Body of pancreas (tissue), 4 donors: Measurements from ENCODE around the gene HLA-DRB5. TPM values are rescaled to one million over a fixed set of nuclear protein-coding genes. Genes with fewer than 3 reads are reported as not detected.

Experiments
- ATAC-seq: fragments of 150-250 bp; one replicate; pipeline ENCODE4 v1.9.1; 2016
- DNase-seq, 4 donors: peaks; one replicate each; pipeline ENCODE4 v3.0.0-alpha.2; 2019
- H3K27ac ChIP-seq, 4 donors: fragments of 200-600 bp; sonication (generic); 1 replicate in 3 of 4; 2 replicates in 1 of 4; pipeline versions ENCODE4 v1.5.1 to v1.6.1; 2016 to 2019; ENCODE audit warnings: mild to moderate bottlenecking in 1 of 4, mixed read lengths in 1 of 4, moderate library complexity in 1 of 4
- H3K27me3 ChIP-seq, 2 donors: fragments of 200-600 bp; sonication (generic); one replicate each; pipeline ENCODE4 v1.6.0; 2016; ENCODE audit warnings: mild to moderate bottlenecking in 1 of 2
- H3K36me3 ChIP-seq, 2 donors: fragments of 200-600 bp; sonication (generic); replicated peaks in 1 of 2; 2 replicates each; pipeline ENCODE4 v1.5.1; 2016; ENCODE audit warnings: low read depth in 2 of 2; ENCODE audit not compliant: insufficient read depth in 1 of 2
- H3K4me1 ChIP-seq: fragments of 200-600 bp; sonication (generic); one replicate; pipeline ENCODE4 v1.6.0; 2016
- H3K4me3 ChIP-seq, 2 donors: fragments of 200-600 bp; sonication (generic); 1 replicate in 1 of 2; 2 replicates in 1 of 2; pipeline ENCODE4 v1.5.1; 2016 to 2019
- H3K9me3 ChIP-seq, 3 donors: fragments of 200-600 bp; sonication (generic); 1 replicate in 2 of 3; 2 replicates in 1 of 3; pipeline ENCODE4 v1.5.1; 2016
- CTCF ChIP-seq, 7 experiments: fragments of 450-650 bp in 4 of 7; fragments of 200-600 bp in 3 of 7; sonication (generic) in 3 of 7; IDR thresholded peaks; one replicate each; pipeline ENCODE4 v1.5.1; 2016 to 2019; ENCODE audit warnings: antibody characterized with exemption in 7 of 7
- POLR2A ChIP-seq, 3 donors: fragments of 450-650 bp; IDR thresholded peaks; one replicate each; pipeline ENCODE4 v1.6.1; 2016; ENCODE audit warnings: antibody characterized with exemption in 3 of 3, mild to moderate bottlenecking in 2 of 3
- WGBS, 2 donors: methylation state at CpG; one replicate each; pipeline ENCODE4 v1.1.5; 2017; 5-methylcytosine and 5-hydroxymethylcytosine counted together
- intact Hi-C: fragments of 100-400 bp; cut with DNase I; formaldehyde crosslinking; loops from one replicate; pipeline ENCODE4 v1.15.1; 2023
- total RNA-seq, 2 donors: library from RNA; depleted of rRNA; stranded (reverse); fragments of >200 nt; gene quantifications; one replicate each; pipeline ENCODE4 v1.1.0, GENCODE V29; 2016

HLA-DRB5 gene
- total RNA-seq, 2 donors from 2014 or later = 1.3 to 19.8 TPM

DNA sequence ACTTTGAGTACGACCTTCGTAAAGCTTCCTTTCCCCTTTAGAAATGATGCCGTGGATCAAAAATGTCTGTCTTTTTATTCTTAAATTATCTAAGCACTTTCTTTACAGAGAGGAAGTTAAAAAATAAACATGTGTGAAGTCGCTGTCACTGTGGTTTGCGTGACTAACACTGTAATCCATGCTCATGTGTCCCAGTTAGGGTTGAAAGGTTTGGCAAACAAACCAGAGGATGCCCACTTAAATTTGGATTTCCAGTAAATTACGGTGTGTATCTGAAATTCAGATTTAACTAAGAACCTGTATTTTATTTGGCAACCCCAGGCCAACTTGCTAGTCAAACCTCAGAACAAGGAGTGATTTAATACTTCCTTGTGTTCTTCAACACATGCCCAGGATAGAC is 38.5 kb upstream of the HLA-DRB5 start:
- no peak for DNase-seq
- no peak overlapping the region for H3K4me3 ChIP-seq
- intact Hi-C loops = no loop called here

GRCh38 chr6:32566957-32567356 is 36.9 kb upstream of the HLA-DRB5 start:
- Histone ChIP-seq H3K9me3 (no peaks in the 10 kb centered on the region), H3K4me3 (no peak overlapping the region), H3K36me3 (no peaks in the 10 kb centered on the region), H3K27me3 (no peaks in the 10 kb centered on the region), H3K4me1 (no peaks in the 10 kb centered on the region), H3K27ac (no peak overlapping the region)
- WGBS, 2 donors = no CpG with 5 or more reads among the region's 8 CpGs
- ATAC-seq (no peak), DNase-seq (no peak)
- intact Hi-C loops = no loop called here
- TF ChIP-seq CTCF (IDR thresholded peaks at IDR 0.05) (no peak), POLR2A (IDR thresholded peaks at IDR 0.05) (no peak)

More for the DNA sequence above, 38.5 kb upstream of the HLA-DRB5 start:
- 0% methylated on average over 2 to 4 of the region's 6 CpGs for WGBS, 2 donors
- Histone ChIP-seq H3K27me3 (no peaks in the 10 kb centered on the region), H3K36me3 (no peaks in the 10 kb centered on the region), H3K9me3 (no peaks in the 10 kb centered on the region), H3K27ac (no peak overlapping the region), H3K4me1 (no peaks in the 10 kb centered on the region)
- no peak for ATAC-seq
- no peak for TF ChIP-seq POLR2A (IDR thresholded peaks at IDR 0.05)
- no peak for TF ChIP-seq CTCF (IDR thresholded peaks at IDR 0.05)

GRCh38 chr6:32565511-32565910 is 35.4 kb upstream of the HLA-DRB5 start:
- no peak overlapping the region for H3K27ac ChIP-seq
- ATAC-seq = no peak
- no CpG with 5 or more reads among the region's 1 CpG for WGBS, 2 donors
- no peaks in the 10 kb centered on the region for H3K9me3 ChIP-seq
- no peak for TF ChIP-seq POLR2A (IDR thresholded peaks at IDR 0.05)
- H3K4me3 ChIP-seq = no peak overlapping the region
- no peak for DNase-seq
- no peaks in the 10 kb centered on the region for H3K36me3 ChIP-seq
- no peaks in the 10 kb centered on the region for H3K4me1 ChIP-seq
- no peaks in the 10 kb centered on the region for H3K27me3 ChIP-seq
- intact Hi-C loops = no loop called here

GRCh38 chr6:32562940-32563339 is 32.9 kb upstream of the HLA-DRB5 start:
- intact Hi-C loops = no loop called here
- Histone ChIP-seq H3K36me3 (no peaks in the 10 kb centered on the region), H3K27ac (no peak overlapping the region), H3K9me3 (no peaks in the 10 kb centered on the region), H3K4me3 (no peak overlapping the region), H3K4me1 (no peaks in the 10 kb centered on the region), H3K27me3 (no peaks in the 10 kb centered on the region)
- no peak for TF ChIP-seq CTCF (IDR thresholded peaks at IDR 0.05)
- no peak for TF ChIP-seq POLR2A (IDR thresholded peaks at IDR 0.05)
- 0% methylated on average over 1 of the region's 2 CpGs for WGBS, 2 donors
- ATAC-seq = no peak
- DNase-seq = no peak

GRCh38 chr6:32559747-32560146 is 29.7 kb upstream of the HLA-DRB5 start:
- no peak overlapping the region for H3K4me3 ChIP-seq
- DNase-seq = no peak
- no peaks in the 10 kb centered on the region for H3K4me1 ChIP-seq

More at GRCh38 chr6:32559747-32560146, 29.7 kb upstream of the HLA-DRB5 start:
- no peaks in the 10 kb centered on the region for H3K9me3 ChIP-seq
- no peaks in the 10 kb centered on the region for H3K36me3 ChIP-seq
- no peaks in the 10 kb centered on the region for H3K27me3 ChIP-seq
- no peak for ATAC-seq
- no peak for TF ChIP-seq POLR2A (IDR thresholded peaks at IDR 0.05)
- TF ChIP-seq CTCF (IDR thresholded peaks at IDR 0.05) = no peak
- intact Hi-C loops = no loop called here
- no peak overlapping the region for H3K27ac ChIP-seq
- no CpG with 5 or more reads among the region's 7 CpGs for WGBS, 2 donors
